Measurements from ENCODE around the gene VSTM5.

- no peak for TF ChIP-seq EZH2phosphoT487 (IDR thresholded peaks at IDR 0.05; ENCODE audit: borderline replicate concordance, low read length)
- no peak for TF ChIP-seq CTCF (IDR thresholded peaks at IDR 0.05; ENCODE audit: low read depth, low read length, poor library complexity, severe bottlenecking)
Observed at GRCh38 chr11:93842034-93842433, 8.4 kb downstream of the VSTM5 start.

Measured in DOHH2 (cell line).